ENCODE measurements around the gene GNPTG.

GNPTG gene

DNA sequence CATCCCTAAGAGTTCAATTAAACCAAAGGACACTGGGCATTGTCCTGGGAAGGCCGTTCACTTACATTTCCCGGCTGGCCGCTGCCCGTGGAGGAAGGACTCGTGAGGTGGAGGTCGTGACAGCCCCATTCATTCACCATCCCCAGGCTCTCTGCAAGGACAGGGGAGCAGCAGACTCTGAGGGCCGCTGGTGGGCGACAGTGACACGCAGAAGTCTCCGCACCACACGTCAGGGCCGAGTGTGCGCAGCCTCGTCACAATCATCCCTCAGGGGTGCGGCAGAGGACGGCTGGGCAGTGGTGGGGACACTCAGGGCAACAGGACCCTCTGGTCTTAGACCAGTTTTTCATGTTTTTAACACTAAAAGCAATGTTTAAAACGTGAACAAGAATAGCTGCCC, 41.1 kb downstream of the GNPTG start:
- no peak for DNase-seq (ENCODE audit: low read depth in 1 of 2, low spot score in 1 of 2)

DNA sequence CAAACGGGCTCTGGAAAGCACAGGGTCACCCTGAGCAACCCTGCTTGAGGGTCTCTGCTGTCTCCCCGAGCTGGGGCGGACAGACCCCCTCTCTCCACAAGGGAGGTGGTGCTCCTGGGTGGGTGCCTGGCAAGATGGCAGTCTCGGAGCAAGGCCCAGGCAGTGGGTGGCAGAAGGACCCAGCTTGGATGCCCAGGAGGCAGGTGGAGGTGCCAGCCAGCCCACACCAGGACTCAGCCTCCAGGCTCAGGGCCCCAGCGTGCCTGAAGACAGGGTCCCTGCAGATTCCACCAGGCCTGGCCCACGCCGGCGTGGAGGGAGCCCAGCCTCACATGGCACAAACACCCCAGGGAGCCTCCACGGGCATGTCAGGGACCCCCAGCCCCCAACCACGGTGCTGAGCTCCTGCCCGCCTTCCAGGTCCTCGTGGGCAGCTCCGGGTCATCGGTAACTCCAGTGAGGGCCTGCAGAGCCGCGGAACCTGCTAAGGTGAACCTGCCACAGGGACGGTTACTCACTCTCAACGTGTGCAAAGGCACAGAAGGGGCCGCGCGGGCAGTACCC, 42.0 kb downstream of the GNPTG start:
- no peak for DNase-seq (ENCODE audit: low read depth in 1 of 2, low spot score in 1 of 2)

DNA sequence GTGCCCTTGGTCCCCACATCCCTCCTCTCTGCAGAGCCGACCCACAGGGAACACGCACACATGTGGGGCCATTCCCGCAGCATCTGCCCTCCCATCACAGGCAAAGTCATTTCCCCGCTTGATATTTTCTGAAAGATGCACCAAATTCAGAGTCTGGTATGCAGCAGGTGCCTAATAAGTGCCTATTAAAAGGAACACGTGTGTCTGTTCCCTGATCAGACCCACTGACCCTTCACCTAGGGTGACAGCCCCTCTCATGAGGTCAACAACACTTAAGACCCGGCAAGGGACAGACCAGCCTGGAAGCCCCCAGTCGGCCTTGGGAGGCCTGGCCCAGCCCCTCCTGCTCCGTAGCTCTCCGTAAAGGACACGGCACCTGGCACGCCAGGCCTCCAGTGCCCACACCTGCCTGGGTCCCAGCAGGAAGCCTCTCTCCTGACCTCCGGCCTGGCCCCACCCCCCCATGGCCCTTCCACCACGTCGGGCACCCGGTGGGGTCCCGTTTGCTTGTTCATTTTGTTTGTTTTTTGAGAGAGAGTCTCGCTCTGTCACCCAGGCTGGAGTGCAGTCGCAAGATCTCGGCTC, 42.7 kb downstream of the GNPTG start:
- no peak for DNase-seq (ENCODE audit: low read depth in 1 of 2, low spot score in 1 of 2)

DNA sequence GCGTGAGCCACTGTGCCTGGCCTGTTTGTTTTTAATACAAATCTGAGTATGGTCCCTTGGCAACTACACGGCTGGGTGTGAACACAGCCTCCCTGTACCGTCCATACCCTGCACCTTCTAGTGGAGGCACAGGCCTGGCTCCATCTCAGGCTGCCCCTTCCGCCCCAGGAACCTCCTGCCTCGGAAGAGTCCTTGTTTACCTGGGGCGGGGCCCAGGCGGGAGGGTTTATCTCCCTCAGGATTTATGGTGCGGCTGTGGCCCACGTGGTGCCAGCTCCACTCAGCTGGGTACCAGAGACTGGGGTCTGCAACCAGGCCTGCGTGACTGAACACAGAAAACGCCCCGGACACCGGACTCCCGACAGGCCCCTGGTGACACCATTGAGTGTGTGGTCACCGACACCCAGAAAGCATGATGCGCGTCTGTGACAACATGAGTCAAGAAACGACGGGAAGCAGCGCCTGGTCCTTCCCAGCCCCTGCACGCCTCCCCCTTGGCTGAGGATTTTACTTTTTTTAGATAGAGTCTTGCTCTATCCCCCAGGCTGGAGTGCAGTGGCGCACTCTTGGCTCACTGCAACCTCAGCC, 43.8 kb downstream of the GNPTG start:
- DNase-seq (ENCODE audit: low read depth in 1 of 2, low spot score in 1 of 2), result no peak

DNA sequence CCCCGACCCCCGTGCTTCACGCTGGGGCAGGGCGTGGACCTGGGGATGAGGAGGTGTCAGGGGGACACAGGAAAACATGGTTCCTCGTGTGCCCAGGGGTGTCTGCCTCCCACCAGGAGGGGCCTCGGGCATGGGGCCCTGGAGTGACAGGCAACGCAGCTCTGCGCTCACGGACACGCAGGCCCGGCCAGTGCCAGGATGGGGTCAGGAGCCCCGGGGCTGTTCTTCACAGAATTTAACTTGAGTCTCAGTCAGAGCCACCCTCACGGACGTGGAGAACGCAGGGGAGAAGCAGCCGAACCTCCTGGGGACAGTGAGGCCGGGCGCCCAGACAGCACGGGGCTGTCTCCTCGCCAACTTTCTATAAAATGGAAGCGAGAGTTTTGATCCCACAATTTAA, 46.0 kb downstream of the GNPTG start:
- no peak for DNase-seq (ENCODE audit: low read depth in 1 of 2, low spot score in 1 of 2)

DNA sequence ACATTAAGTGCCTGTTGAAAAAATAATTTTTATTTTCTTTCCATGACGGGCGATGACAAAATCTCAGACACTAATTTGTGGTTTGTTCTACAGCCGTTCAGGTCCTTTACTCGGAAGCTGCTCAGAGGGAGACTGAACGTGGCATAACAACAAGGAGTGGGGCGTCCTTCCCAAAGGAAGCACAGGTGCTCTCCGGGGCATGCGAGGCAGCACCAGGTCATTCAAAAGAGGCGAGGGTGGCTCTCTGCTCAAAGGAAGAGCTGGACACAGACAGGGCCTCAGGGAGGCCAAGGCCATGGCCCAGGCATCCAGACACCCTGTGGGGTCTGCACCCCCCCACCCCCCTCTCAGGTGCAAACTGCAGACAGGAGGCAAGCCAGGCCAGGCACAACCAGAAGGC, 46.6 kb downstream of the GNPTG start:
- no peak for DNase-seq (ENCODE audit: low read depth in 1 of 2, low spot score in 1 of 2)

DNA sequence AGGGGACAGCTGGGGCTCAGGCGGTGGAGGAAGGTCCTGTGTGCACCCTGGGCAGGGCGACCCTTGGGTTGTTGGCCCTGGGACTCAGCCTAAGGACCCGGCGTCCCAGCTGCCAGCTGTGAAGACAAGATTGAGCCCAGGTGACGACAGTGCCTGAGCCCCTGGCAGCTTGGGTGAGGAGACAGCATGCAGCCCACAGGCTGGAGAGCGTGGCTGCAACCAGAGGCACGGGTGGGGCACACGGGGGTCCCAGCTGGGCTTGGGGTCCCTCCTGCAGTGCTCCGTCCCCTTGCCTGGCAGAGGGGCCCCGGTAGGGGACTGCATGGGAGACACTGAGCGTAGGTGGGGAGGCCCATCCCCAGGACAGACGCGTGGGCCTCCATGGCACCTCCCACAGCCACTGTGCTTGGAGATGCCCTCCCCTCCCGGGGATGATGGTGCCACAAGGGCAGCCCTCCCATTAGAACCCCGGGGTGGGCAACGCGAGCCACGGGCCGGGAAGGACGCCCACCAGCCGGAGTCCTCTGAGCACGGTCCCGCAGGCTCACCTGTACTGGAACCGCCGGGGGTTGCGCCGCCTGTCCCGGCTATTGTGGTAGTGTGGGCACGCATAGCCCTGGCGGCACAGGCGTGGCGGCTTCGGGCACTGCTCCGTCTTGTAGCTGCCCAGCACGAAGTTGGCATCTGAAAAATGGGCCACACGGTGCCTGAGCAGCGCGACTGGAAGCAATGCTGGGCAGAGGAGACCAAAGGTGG, 47.3 kb downstream of the GNPTG start:
- DNase-seq (ENCODE audit: low read depth in 1 of 2, low spot score in 1 of 2), result no peak

DNA sequence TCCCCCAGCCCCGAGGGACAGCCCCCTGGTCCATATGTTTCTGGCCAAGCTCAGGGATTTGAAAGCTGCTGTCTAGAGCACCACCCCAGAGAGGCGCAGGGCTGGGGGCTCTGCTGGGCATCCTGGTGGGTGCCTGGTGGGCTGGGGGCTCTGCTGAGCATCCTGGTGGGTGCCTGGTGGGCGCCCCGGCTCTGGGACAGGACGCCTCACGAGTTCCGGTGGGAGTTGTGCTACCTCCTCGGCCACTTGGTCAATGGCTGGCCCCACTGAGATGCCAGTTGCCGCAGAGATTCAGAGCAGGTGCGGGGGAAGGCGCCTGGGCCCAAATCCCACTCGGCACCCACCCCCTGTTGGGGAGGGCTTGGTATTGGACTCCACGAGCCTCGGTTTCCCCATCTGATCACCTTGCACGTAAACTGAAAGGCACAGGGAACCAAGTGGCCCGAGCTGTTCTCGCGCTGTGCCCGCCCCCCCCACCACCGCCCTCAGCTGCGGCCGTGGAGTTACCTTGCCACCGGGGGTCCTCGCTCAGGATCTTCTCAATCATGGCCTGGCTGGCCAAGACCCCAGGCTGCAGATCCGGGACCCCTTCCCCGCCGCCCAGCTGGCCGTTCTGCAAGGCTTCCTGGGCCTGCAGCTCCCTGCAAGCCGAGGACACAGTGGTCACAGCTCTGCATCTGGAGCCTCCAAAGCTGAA, 49.5 kb downstream of the GNPTG start:
- DNase-seq (ENCODE audit: low read depth in 1 of 2, low spot score in 1 of 2), result no peak

DNA sequence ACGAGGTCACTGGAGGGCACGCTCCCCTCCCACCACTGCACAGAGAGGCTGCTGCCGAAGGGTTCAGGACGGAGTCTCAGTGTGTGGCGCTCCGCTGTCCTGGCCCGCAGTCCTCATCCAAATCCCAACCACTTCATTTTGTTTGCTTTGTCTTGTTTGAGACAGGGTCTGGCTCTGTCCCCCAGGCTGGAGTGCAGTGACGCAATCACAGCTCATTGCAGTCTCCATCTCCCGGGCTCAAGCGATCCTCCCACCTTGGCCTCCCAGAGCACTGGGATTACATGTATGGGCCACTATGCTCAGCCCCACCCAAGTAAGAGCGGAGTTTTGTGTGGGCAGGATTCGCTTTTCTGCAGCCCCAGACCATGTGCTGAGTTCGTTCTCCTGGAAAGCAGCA, 50.0 kb downstream of the GNPTG start:
- no peak for DNase-seq (ENCODE audit: low read depth in 1 of 2, low spot score in 1 of 2)

DNA sequence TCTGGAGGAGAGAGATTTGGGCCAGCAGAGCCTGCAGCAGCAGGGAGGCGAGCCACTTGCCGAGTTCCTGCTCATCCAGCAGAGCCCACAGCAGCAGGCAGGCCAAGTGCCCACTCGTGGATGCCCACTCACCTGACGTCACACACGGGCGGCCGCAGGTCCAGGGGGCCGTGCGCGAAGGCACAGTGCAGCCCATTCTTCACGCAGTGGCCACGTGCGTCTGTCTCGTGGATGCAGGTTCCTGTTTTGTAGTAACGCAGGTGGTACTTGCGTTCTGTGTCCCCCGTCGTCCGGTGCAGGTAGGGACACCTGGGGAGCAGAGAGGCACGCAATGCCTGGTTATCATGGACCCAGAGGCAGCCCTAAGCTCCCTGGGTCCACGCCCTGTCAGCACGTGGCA, 51.3 kb downstream of the GNPTG start:
- DNase-seq (ENCODE audit: low read depth in 1 of 2, low spot score in 1 of 2), result no peak

DNA sequence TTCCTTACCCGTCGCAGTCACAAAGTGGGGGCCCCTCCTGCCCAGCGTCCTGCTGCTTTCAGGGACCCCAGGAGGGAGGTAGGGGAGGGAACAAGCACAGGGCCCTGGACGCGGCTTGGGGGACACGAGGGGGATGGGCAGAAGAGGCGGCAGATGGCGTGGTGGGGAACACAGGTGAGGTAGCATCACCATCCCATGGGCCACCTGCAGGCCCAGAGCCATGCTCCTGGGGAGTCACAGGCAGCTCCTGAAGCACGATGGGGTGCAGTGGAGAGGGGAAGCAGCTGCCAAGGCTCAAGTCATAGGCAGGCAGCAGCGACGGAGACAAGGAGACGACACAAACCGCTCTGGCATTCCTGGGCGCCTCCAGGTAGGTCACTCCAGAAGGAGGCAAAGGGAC, 52.0 kb downstream of the GNPTG start:
- no peak for DNase-seq (ENCODE audit: low read depth in 1 of 2, low spot score in 1 of 2)

DNA sequence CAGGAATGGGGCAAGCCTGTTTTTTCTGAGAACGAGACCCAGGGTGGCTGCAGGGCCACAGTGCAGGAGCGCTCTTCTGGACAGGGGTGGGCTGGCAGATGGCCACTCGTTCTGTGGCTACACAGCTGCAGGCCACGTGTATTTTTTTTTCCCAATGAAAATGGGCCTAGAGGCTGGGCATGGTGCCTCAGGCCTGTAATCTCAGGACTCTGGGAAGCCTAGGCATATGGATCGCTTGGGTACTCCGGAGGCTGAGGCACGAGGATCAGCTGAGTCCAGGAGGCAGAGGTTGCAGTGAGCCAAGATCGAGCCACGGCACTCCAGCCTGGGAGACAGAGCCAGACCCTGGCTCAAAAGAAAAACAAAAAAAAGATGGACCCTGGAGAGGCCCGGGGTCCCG, 56.0 kb downstream of the GNPTG start:
- no peak for DNase-seq (ENCODE audit: low read depth in 1 of 2, low spot score in 1 of 2)

DNA sequence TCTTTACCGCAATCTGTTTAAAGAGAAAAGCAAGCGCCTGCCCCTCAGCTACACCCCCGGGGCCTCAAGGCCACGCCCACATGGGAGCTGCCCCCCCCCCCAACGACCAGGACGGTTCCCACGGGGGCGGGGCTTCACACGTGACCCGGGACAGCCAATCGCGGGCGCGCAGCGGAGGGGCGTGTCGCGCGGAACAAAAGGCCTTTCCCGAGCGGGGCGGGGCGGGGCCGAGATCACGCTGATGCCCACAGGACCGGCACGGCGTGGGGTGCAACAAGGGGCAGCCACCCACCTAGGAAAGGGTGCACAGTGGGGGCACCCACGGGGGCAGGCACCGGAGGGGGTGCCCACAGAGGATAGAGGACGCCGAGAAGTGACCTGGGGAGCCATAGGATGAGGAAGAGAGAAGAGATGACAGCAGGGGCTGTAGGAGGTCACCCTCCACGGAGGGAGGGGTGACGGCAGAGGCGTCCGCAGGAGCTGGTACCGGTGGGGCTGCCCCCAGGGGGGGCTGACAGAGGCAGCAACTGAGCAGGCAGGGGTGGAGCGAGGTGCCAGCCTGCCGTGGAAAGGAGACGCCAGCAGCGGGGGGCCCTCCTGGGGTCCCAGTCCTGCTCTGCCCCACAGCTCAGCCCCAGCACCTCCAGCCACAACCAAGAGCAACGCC, 56.6 kb downstream of the GNPTG start:
- peak; percentile 90 to 93 for DNase-seq (ENCODE audit: low read depth in 1 of 2, low spot score in 1 of 2)

DNA sequence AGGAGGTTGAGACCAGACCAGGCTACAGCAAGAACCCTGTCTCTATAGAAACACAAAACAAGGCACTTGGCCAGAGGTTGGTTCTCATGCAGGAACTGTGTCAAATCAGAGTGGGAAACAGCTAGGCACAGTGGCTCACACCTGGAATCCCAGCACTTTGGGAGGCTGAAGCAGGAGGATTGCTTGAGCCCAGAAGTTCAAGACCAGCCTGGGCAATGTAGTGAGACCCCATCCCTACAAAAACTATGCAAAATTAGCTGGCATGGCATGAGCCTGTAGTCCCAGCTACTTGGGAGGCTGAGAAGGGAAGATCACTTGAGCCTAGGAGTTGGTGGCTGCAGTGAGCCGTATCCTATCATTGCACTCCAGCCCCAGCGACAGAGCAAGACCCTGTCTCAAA, 61.1 kb downstream of the GNPTG start:
- no peak for DNase-seq (ENCODE audit: low read depth in 1 of 2, low spot score in 1 of 2)
